GM12864 (cell line): ENCODE results near the gene ARHGEF33.

Experiments
- DNase-seq: peaks from one replicate; pipeline ENCODE4 v3.0.0-alpha.2; 2011; ENCODE audit warnings: low read depth
- H3K4me3 ChIP-seq: 2 replicates; pipeline ENCODE4 v1.5.1; 2011; ENCODE audit warnings: mild to moderate bottlenecking, low read depth, low read length, control low read depth
- TF ChIP-seq, protein P1 (sequence below): IDR thresholded peaks from 2 replicates; pipeline ENCODE4 v1.5.1; 2011; ENCODE audit warnings: low read depth, mild to moderate bottlenecking, moderate library complexity, low read length, control low read depth, inconsistent platforms; ENCODE audit errors: missing control alignments

Gene ARHGEF33

DNA sequence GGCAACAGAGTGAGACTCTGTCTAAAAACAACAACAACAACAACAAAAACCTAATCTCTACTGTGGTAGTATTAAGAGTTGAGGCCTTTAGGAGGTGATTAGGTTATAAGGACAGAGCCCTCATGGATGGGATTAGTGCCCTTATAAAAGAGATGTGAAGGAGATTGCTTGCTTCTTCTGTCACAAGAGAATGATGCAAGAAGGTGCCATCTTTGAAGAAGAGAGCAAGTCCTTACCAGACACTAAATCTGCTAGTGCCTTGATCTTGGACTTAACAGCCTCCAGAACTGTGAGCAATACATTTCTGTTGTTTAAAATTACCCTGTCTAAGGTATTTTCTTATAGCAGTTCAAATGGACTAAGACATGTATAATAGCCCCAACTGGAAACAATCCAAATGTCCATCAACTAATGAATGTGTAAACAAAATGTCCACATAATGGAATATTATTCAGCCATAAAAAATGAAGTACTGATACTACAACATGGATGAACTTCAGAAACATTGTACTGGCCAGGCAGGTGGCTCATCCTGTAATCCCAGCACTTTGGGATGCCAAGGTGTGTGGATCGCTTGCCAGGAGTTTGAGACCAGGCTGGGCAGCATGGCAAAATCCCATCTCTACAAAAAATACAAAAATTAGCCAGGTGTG lies 1.6 kb upstream of the ARHGEF33 start:
- TF ChIP-seq, protein P1, sequence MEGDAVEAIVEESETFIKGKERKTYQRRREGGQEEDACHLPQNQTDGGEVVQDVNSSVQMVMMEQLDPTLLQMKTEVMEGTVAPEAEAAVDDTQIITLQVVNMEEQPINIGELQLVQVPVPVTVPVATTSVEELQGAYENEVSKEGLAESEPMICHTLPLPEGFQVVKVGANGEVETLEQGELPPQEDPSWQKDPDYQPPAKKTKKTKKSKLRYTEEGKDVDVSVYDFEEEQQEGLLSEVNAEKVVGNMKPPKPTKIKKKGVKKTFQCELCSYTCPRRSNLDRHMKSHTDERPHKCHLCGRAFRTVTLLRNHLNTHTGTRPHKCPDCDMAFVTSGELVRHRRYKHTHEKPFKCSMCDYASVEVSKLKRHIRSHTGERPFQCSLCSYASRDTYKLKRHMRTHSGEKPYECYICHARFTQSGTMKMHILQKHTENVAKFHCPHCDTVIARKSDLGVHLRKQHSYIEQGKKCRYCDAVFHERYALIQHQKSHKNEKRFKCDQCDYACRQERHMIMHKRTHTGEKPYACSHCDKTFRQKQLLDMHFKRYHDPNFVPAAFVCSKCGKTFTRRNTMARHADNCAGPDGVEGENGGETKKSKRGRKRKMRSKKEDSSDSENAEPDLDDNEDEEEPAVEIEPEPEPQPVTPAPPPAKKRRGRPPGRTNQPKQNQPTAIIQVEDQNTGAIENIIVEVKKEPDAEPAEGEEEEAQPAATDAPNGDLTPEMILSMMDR: no peak
- H3K4me3 ChIP-seq: no peak overlapping the region
- no peak for DNase-seq

DNA sequence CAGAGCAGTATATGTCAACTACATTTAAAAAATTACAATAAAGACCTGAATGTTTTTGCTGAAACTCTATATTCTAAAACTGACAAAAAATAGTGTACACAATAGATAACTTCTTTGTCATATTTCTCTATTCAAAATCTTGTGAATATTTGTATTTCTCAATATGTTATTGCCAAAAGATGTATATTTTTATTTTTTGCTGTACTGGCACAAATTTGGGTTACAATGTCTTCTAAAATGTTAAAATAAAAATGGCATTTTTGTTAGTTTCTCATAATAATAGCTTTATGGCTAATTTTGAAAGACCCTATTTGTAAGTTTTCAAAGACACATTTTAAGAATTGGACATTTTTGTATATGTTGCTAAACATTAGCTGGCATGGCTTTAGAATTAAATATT lies 630 bp upstream of the ARHGEF33 start:
- no peak for DNase-seq
- TF ChIP-seq, protein P1: no peak
- H3K4me3 ChIP-seq: no peak overlapping the region

DNA sequence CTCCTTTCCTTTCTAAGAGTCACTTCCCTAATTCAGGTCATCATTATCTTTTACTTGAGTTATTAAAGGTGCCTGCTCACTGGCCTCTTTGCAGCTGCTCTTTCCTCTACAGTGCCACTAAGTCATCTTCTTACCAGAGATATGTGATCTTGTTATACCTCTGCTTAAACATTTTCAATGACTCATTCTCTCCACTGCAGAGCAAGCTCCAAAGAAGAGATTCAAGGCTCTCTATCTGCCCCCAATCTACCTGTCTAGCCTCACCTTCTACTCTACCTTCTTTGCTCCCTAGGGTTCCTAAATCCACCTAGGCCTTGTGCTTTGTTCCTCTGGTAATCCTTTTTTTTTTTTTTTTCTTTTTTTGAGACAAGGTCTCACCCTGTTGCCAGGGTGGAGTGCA lies 3.1 kb downstream of the ARHGEF33 start:
- TF ChIP-seq, protein P1: no peak
- no peak overlapping the region for H3K4me3 ChIP-seq
- DNase-seq: no peak

DNA sequence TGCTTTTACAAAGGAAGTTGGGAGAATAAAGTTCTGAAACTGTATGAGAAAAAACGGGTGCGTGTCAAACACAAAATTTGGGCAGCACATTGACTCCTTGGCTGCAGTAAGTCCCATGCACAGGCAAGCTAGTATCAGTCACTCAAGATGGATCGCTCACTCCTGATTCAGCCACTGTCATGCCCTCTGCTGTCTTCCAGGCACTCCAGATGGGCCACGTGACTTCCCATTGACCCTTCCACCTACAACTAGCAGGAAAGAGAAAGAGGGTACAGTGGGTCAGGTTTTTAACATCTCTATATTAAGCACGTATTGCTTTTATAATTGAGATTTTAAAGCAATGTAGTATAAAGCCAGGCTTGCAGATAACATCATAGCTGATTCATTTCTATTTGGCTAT lies 8.6 kb downstream of the ARHGEF33 start:
- TF ChIP-seq, protein P1: no peak
- no peak overlapping the region for H3K4me3 ChIP-seq
- DNase-seq: no peak

DNA sequence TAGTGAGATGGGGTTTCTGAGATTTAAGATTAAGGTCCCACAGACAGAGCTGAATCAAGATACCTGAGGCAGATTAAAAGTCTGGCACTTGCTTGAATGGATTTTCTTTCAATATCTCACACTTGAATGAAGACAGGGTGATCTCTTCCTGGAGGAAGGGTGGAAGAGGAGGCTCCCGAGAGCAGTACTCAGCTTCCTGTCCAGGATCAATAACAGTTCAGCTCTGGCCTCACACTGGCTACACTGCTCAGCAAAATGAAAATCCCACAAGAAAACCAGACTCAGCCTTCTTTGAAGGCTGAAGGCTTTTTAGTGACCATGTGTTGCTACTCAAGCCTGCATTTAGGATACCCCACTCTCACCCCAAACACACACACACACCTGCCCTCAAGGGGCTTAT lies 11.1 kb downstream of the ARHGEF33 start:
- TF ChIP-seq, protein P1: no peak
- no peak overlapping the region for H3K4me3 ChIP-seq
- DNase-seq: no peak

DNA sequence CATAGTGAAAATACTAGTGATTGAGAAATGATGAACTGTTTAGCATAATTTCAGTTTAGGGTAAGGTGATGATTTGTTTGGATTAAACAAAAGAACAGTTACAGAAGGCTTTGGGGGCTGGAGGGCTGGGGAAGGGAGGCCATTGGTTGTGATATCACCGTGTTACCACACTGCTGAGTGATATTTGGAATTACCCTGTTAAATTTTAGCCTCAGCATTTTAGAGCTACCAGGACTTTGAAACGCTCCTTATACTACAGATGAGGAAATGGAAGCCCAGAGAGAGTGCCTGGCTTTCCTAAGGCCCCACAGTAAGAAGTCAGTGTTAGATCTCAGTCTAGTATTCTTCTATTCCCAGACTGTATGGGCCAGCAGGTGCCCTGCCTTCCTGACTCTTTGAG lies 15.6 kb downstream of the ARHGEF33 start:
- no peak overlapping the region for H3K4me3 ChIP-seq
- TF ChIP-seq, protein P1: no peak
- DNase-seq: no peak

DNA sequence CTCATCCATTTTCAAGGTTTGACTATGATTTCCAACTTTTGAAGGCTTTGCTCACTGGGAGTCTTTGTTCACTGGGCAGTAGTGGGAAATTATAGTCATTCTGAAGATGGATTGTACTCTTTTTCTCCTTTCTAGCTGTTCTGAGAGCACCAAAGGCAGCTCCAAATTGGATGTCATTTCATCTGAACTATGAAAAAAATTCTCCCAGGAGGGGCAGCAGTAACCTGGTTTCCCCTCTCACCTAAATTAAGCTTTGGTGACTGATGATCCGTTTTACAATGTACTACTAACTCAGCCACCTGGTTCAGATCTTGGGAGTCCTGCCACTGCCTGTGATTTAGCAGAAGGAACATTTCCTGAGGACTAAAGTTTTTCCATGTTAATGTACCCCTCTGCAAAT lies 17.6 kb downstream of the ARHGEF33 start:
- TF ChIP-seq, protein P1: no peak
- no peak overlapping the region for H3K4me3 ChIP-seq
- no peak for DNase-seq
